ENCODE measurements around the gene PRG3. TPM values are rescaled to one million over a fixed set of nuclear protein-coding genes. Genes with fewer than 3 reads are reported as not detected.

Gene PRG3
- total and polyA plus RNA-seq, 9 of the 15 experiments (the other 6 are each of a cell fraction or from before 2014, with no cell fraction given) = 0.18 to 0.55 (median 0.38) TPM; not detected in 6

DNA sequence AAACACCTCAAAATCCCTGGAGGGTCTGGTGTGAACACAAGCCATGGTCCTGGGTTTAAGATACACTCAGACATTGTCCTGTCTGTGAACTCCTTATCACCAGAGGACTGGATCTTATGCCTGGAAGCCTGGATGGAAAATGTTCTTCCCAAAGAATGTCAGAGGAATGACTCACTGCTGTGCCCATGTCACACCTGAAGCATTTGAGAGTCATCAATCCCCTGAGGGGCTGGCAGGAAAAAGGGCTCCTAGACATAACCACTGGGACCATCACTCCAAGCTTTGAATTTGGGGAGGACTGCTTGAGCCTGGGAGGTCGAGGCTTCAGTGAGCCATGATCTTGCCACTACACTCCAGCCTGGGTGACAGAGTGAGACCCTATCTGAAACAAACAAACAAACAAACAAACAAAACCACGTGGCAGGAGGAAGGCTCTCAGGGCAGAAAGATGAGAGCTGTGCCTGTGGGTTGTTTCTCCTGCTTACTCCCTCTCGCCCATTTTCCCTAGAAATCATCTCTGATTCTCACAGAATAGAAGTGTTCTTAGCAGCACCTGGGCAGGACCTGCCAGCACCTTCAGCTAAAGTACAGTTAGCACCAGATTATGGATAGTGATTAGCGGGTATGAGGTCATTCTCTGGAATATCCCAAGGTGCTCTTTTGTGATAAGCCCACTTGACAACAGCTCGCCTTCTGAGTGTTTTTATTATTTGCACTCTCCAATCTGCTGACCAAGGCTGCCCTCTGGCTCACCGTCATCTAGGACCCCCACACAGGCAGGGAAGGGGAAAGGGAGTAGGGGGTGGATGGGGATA is 21.4 kb upstream of the PRG3 start:
- no peak overlapping the region for H3K9ac ChIP-seq (ENCODE audit: insufficient read depth in 1 of 2, low read depth in 2 of 2, low read length in 2 of 2)
- H3K4me3 ChIP-seq = no peak overlapping the region
- ATAC-seq (peak; percentile 64), DNase-seq (ENCODE audit: extremely low read depth in 1 of 4, low spot score in 3 of 4) (peak; percentile 65 to 80 (median 70)), FAIRE-seq (peak; percentile 82)
- no peaks in the 10 kb centered on the region for H3K79me2 ChIP-seq (ENCODE audit: control insufficient read depth, insufficient read depth, low read length)
- in situ Hi-C loops (cut with MboI) = no loop called here
- no peaks in the 10 kb centered on the region for H3K9me3 ChIP-seq (replicated peaks; ENCODE audit: control insufficient read depth, insufficient read depth, low read depth, low read length)
- H3K27me3 ChIP-seq (ENCODE audit: control insufficient read depth in 2 of 2, insufficient read depth in 2 of 2, low read length in 2 of 2) = no peaks in the 10 kb centered on the region; a peak in 1 of 5 replicates
- peaks cover 22% of the 10 kb centered on the region for H3K36me3 ChIP-seq (ENCODE audit: control insufficient read depth, insufficient read depth, low read length)
- H3K4me1 ChIP-seq (replicated peaks in 1 of 2; ENCODE audit: control insufficient read depth in 2 of 2, insufficient read depth in 2 of 2, low read length in 2 of 2) = peaks cover 19 to 32% of the 10 kb centered on the region in 2 experiments; a peak in 4 of 5 replicates
- no peaks in the 10 kb centered on the region for H3K9me1 ChIP-seq (ENCODE audit: control insufficient read depth, insufficient read depth, low read length)
- ChIA-PET CTCF (ENCODE audit: low intra/inter-chr PET ratio) (no interaction called here), POLR2A (interaction anchor here (1.0 to 2.8 kb wide), 5 partner anchors 9 to 32 kb away, joined by 3 to 18 read pairs (median 5); no protein-coding TSS in a partner anchor)
- peak overlapping the region; percentile 26; the same call in 1 of the 2 replicates for H3K4me2 ChIP-seq (ENCODE audit: insufficient read depth, low read length)
- 13% methylated on average over 6 of the region's 6 CpGs for WGBS (ENCODE audit: insufficient coverage, low coverage, missing lambda C conversion rate)
- peak overlapping the region; percentile 27; the same call in 1 of the 3 replicates for H3K27ac ChIP-seq (ENCODE audit: extremely low read depth, low read depth, low read length)
- BruUV-seq (replicated peaks) = no TSS peak
- intact Hi-C loops (cut with micrococcal nuclease) = loop anchor here (2.0 kb wide), 2 partner anchors 22 to 44 kb away; no protein-coding TSS in a partner anchor
- no peaks in the 10 kb centered on the region for H4K20me1 ChIP-seq (replicated peaks; ENCODE audit: control insufficient read depth, insufficient read depth, low read length)
- no peak overlapping the region for H2AFZ ChIP-seq (ENCODE audit: low read depth, low read length)
- TF ChIP-seq MEF2A (IDR thresholded peaks at IDR 0.05; ENCODE audit: control insufficient read depth, low read depth, low read length) (peak; percentile 58; the same call in 1 of the 2 replicates), CBFA2T2 (conservative IDR thresholded peaks at IDR 0.05) (peak; percentile 82), CC2D1A (IDR thresholded peaks at IDR 0.05) (peak; percentile 45; the same call in 1 of the 2 replicates), FOXJ3 (CRISPR knock-in tag; IDR thresholded peaks at IDR 0.05) (no peak), SP1 (CRISPR knock-in tag; IDR thresholded peaks at IDR 0.05) (peak; percentile 65), NCOR1 (IDR thresholded peaks at IDR 0.05) (peak; percentile 73), ESRRA (IDR thresholded peaks at IDR 0.05; ENCODE audit: borderline replicate concordance, low read depth) (0 out of 2 replicates have a peak, but pooled peaks have one; percentile 22)
- TF ChIP-seq, protein P1, sequence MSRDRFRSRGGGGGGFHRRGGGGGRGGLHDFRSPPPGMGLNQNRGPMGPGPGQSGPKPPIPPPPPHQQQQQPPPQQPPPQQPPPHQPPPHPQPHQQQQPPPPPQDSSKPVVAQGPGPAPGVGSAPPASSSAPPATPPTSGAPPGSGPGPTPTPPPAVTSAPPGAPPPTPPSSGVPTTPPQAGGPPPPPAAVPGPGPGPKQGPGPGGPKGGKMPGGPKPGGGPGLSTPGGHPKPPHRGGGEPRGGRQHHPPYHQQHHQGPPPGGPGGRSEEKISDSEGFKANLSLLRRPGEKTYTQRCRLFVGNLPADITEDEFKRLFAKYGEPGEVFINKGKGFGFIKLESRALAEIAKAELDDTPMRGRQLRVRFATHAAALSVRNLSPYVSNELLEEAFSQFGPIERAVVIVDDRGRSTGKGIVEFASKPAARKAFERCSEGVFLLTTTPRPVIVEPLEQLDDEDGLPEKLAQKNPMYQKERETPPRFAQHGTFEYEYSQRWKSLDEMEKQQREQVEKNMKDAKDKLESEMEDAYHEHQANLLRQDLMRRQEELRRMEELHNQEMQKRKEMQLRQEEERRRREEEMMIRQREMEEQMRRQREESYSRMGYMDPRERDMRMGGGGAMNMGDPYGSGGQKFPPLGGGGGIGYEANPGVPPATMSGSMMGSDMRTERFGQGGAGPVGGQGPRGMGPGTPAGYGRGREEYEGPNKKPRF (IDR thresholded peaks at IDR 0.05; ENCODE audit: low read depth, low read length) = no peak
- TF ChIP-seq, protein P2, sequence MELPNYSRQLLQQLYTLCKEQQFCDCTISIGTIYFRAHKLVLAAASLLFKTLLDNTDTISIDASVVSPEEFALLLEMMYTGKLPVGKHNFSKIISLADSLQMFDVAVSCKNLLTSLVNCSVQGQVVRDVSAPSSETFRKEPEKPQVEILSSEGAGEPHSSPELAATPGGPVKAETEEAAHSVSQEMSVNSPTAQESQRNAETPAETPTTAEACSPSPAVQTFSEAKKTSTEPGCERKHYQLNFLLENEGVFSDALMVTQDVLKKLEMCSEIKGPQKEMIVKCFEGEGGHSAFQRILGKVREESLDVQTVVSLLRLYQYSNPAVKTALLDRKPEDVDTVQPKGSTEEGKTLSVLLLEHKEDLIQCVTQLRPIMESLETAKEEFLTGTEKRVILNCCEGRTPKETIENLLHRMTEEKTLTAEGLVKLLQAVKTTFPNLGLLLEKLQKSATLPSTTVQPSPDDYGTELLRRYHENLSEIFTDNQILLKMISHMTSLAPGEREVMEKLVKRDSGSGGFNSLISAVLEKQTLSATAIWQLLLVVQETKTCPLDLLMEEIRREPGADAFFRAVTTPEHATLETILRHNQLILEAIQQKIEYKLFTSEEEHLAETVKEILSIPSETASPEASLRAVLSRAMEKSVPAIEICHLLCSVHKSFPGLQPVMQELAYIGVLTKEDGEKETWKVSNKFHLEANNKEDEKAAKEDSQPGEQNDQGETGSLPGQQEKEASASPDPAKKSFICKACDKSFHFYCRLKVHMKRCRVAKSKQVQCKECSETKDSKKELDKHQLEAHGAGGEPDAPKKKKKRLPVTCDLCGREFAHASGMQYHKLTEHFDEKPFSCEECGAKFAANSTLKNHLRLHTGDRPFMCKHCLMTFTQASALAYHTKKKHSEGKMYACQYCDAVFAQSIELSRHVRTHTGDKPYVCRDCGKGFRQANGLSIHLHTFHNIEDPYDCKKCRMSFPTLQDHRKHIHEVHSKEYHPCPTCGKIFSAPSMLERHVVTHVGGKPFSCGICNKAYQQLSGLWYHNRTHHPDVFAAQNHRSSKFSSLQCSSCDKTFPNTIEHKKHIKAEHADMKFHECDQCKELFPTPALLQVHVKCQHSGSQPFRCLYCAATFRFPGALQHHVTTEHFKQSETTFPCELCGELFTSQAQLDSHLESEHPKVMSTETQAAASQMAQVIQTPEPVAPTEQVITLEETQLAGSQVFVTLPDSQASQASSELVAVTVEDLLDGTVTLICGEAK (IDR thresholded peaks at IDR 0.05) = no peak
- TF ChIP-seq, protein P2 (CRISPR knock-in tag; IDR thresholded peaks at IDR 0.05) = no peak

All from K562 (cell line).